Activated CD4-positive, alpha-beta T cell treated with anti-CD3 and anti-CD28 coated beads, Interleukin-2, amount 10 ng/mL, durations not matched to agents 24 days and 14 days (primary cell): ENCODE data around the gene CCDC6. TPM values are rescaled to one million over a fixed set of nuclear protein-coding genes. Genes with fewer than 3 reads are reported as not detected.
"Not testable (repeated sequence)": the region's sequence is repeated elsewhere in the genome, so short reads cannot be mapped to it uniquely, and the experiment has no call there.

Source experiments
- DNase-seq: peaks from one replicate; pipeline ENCODE4 v3.0.0; 2022
- H3K27ac Mint-ChIP-seq: one replicate; pipeline ENCODE4 v1.8.0; 2022; ENCODE audit warnings: mild to moderate bottlenecking, mixed read lengths
- H3K27me3 Mint-ChIP-seq: one replicate; pipeline ENCODE4 v1.8.0; 2022; ENCODE audit warnings: mixed read lengths
- H3K36me3 Mint-ChIP-seq: one replicate; pipeline ENCODE4 v1.8.0; 2022; ENCODE audit warnings: low read depth, mild to moderate bottlenecking, mixed read lengths
- H3K4me1 Mint-ChIP-seq: one replicate; pipeline ENCODE4 v1.8.0; 2021; ENCODE audit warnings: mixed read lengths
- H3K4me3 Mint-ChIP-seq: one replicate; pipeline ENCODE4 v1.8.0; 2022; ENCODE audit warnings: mild to moderate bottlenecking, moderate library complexity, mixed read lengths
- H3K9me3 Mint-ChIP-seq: one replicate; pipeline ENCODE4 v1.8.0; 2021; ENCODE audit warnings: mixed read lengths
- intact Hi-C: fragments of 100-400 bp; cut with micrococcal nuclease; formaldehyde crosslinking; loops from one replicate; pipeline ENCODE4 v1.15.1; 2023
- total RNA-seq: library from RNA; stranded (reverse); gene quantifications from 2 replicates; pipeline ENCODE4 v1.2.3, GENCODE V29; 2022

The CCDC6 gene
- total RNA-seq, 1 donor from 2014 or later: 85.1 TPM

DNA sequence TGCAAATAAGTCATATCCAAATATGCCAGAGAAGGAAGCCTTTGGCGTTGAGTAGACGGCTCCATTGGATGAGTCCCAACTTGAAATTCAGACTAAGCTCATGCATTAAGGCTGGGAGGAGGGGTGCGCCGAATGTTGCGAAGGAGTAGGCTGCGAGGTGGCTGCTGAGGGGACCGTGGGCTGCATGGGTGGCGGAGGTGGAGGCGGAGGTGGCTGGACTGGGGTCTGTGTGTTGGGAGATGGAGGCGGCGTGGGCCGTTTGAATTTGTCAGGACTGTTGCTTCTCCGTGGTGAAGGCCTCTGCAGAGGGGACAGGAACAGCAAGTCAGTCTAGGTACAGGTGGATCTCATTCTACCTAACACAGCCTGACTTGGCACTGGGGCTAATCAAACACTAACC, 113.5 kb downstream of the CCDC6 start:
- peaks cover 60% of the 10 kb centered on the region for H3K36me3 Mint-ChIP-seq
- H3K27ac Mint-ChIP-seq: no peak overlapping the region
- intact Hi-C loops: no loop called here
- no peaks in the 10 kb centered on the region for H3K9me3 Mint-ChIP-seq
- no peak overlapping the region for H3K4me3 Mint-ChIP-seq
- H3K4me1 Mint-ChIP-seq: no peaks in the 10 kb centered on the region
- H3K27me3 Mint-ChIP-seq: no peaks in the 10 kb centered on the region
- no peak for DNase-seq

DNA sequence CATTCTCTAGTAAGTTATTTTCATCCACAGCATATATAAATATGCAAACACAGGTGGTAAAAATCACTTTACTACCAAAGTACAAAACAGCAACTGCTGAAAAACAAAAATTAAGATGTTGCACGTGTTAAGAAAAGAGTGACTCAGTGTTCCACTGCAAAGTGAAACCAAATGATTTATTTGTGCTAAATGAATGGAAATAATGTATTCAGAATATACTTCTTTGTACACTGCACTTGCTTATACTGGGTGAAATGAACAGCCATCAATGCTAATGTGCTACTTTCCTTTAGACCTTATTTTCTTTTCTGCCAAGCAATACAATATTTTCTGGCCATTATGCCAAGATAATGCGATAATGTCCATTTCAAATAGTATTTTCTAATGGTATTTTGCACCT, 114.8 kb downstream of the CCDC6 start:
- no peak for DNase-seq
- peaks cover 54% of the 10 kb centered on the region for H3K36me3 Mint-ChIP-seq
- no peak overlapping the region for H3K27ac Mint-ChIP-seq
- intact Hi-C loops: no loop called here
- no peaks in the 10 kb centered on the region for H3K27me3 Mint-ChIP-seq
- H3K4me3 Mint-ChIP-seq: no peak overlapping the region
- H3K9me3 Mint-ChIP-seq: no peaks in the 10 kb centered on the region
- H3K4me1 Mint-ChIP-seq: no peaks in the 10 kb centered on the region

DNA sequence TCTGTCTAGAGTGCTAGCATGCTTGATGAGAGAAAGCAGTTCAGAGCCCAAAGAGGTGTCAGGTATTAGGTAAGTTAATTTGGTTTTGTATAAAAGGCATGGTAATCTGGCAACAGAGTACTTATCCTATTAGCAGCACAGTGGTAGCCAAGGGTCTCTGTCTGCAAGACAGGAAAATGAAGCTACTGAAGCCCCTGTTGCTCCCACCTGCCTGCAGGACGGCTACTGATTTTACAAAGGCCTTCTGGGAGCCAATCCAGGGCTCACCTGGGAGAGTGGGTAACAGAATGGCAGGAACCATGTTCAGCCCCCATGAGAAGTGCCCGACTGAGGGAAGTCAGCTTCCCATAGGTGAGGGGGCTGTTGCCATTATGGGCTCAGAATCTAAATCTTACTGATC, 116.3 kb downstream of the CCDC6 start:
- H3K4me3 Mint-ChIP-seq, H3K9me3 Mint-ChIP-seq, DNase-seq, H3K27ac Mint-ChIP-seq, H3K4me1 Mint-ChIP-seq, intact Hi-C loops, H3K27me3 Mint-ChIP-seq: not testable (repeated sequence)
- peaks cover 42% of the 10 kb centered on the region for H3K36me3 Mint-ChIP-seq

DNA sequence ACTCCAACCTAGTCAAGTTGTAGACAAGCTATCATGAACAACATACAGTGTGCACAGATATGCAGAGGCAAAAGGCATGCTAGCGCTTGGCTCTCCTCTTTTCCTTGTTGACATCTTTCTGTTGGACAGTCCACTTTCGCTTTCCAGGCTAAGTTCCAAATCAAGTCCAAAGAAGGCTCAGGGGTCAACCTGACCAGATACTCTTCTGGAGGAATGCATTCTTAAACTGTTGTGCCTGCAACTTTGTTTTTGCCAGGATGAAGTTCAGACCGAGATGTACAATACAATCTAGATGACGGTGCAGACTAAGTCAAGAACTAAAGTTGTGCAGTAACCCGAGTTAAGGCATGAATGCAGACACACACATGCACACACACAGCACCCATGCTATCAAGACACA, 117.4 kb downstream of the CCDC6 start:
- H3K27ac Mint-ChIP-seq, intact Hi-C loops, H3K9me3 Mint-ChIP-seq, H3K27me3 Mint-ChIP-seq, DNase-seq, H3K4me3 Mint-ChIP-seq, H3K4me1 Mint-ChIP-seq: not testable (repeated sequence)
- peaks cover 30% of the 10 kb centered on the region for H3K36me3 Mint-ChIP-seq

DNA sequence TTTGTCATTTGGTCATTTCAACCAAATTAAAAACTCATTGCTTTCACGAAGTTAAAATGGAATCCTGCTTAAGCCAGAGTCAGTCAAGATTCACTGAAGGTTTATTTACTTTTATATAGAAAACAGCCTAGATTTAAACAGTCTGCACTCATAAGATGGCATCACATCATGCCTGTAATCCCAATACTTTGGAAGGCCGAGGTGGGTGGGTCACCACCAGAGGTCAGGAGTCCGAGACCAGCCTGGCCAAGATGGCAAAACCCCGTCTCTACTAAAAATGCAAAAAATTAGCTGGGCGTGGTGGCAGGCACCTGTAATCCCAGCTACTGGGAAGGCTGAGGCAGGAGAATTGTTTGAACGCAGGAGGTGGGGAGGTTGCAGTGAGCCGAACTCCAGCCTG, 119.3 kb downstream of the CCDC6 start:
- H3K27ac Mint-ChIP-seq, H3K4me1 Mint-ChIP-seq, H3K27me3 Mint-ChIP-seq, H3K4me3 Mint-ChIP-seq, DNase-seq, H3K9me3 Mint-ChIP-seq, intact Hi-C loops: not testable (repeated sequence)
- peaks cover 14% of the 10 kb centered on the region for H3K36me3 Mint-ChIP-seq

DNA sequence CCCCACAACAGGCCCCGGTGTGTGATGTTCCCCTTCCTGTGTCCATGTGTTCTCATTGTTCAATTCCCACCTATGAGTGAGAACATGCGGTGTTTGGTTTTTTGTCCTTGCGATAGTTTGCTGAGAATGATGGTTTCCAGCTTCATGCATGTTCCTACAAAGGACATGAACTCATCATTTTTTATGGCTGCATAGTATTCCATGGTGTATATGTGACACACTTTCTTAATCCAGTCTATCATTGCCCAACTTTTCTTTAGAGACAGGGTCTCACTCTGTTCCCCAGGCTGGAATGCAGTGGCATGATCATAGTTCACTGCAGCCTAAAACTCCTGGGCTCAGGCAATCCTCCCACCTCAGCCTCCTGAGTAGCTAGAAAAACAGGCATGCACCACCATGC, 120.9 kb downstream of the CCDC6 start:
- DNase-seq, H3K4me3 Mint-ChIP-seq, H3K27me3 Mint-ChIP-seq, H3K27ac Mint-ChIP-seq, intact Hi-C loops, H3K36me3 Mint-ChIP-seq, H3K4me1 Mint-ChIP-seq, H3K9me3 Mint-ChIP-seq: not testable (repeated sequence)

DNA sequence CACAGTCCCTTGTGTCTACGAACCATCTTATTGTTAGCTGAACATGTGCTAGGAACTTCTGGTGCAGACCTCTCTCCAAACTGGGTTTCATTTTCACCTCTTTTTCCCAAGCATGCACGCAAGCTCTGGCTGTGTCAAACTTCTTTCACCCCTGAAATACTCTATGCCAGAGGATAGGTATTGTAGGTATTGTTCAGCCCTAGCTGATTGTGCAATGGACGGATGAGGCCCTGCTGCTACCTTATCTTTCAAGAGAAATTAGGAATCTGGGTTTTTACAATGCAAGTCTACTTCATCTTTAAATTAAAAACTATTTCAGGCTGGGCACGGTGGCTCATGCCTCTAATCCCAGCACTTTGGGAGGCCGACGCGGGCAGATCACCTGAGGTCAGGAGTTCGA, 124.8 kb downstream of the CCDC6 start:
- intact Hi-C loops: no loop called here
- Mint-ChIP-seq H3K27ac (no peak overlapping the region), H3K9me3 (no peaks in the 10 kb centered on the region), H3K36me3 (no peaks in the 10 kb centered on the region), H3K4me1 (no peaks in the 10 kb centered on the region), H3K4me3 (no peak overlapping the region), H3K27me3 (no peaks in the 10 kb centered on the region)
- no peak for DNase-seq

DNA sequence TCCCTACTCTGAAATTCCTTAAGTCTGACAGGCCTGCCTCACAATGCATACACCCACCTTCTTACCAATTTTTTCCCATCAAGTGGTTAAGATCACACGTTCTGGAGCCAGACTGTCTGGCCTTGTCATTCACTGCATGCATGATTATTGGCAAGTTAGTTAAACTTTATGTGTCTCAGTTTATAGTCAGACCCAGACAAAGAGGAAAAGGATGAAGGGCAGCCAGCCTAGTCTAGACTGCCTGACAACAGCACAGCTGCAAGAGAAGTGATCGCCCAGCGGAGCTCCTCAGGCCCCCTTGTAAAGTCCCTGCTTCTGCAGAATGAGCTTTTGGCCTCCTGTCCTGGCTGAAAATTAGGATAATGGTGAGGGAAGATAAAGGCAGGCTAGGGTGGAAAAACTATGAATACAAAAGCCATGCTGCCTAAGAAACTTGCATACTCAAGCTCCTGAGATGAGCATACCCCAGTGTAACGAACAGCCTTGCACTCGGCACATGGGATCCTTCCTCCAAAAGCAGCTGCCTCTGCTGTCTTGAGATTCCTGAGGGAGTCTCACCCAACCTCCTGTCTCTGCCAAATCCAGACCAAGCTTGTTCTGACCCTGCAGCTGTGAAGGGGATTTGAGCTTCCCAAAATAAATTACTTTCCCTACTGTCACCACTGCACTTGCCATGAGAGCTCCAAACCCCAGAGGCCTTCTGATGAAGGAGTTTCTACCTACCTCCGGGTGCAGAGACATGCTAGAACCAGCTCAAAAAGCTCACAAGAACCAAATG, 126.4 kb downstream of the CCDC6 start:
- no peak for DNase-seq
- Mint-ChIP-seq H3K36me3 (no peaks in the 10 kb centered on the region), H3K27me3 (no peaks in the 10 kb centered on the region), H3K9me3 (no peaks in the 10 kb centered on the region), H3K4me3 (no peak overlapping the region), H3K27ac (no peak overlapping the region), H3K4me1 (no peaks in the 10 kb centered on the region)
- intact Hi-C loops: no loop called here

DNA sequence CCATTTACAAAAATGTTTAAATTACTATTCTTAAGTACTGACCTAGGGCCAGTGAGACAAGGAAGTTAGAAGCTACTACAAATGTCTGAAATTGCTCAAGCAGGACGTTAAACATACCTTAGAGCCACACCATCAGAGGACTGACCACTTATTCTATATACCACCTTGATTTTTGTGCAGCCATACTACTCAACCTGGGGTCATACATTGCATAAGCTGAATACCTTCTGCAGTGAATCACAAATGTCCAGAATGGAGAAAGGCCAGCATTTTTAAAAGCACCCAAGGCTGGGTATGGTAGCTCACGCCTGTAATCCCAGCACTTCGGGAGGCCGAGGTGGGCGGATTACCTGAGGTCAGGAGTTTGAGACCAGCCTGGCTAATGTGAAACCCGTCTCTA, 131.9 kb downstream of the CCDC6 start:
- intact Hi-C loops: no loop called here
- H3K4me3 Mint-ChIP-seq: no peak overlapping the region
- DNase-seq: no peak
- no peak overlapping the region for H3K27ac Mint-ChIP-seq
- H3K36me3 Mint-ChIP-seq: no peaks in the 10 kb centered on the region
- no peaks in the 10 kb centered on the region for H3K9me3 Mint-ChIP-seq
- no peaks in the 10 kb centered on the region for H3K4me1 Mint-ChIP-seq
- peaks cover 2% of the 10 kb centered on the region for H3K27me3 Mint-ChIP-seq

DNA sequence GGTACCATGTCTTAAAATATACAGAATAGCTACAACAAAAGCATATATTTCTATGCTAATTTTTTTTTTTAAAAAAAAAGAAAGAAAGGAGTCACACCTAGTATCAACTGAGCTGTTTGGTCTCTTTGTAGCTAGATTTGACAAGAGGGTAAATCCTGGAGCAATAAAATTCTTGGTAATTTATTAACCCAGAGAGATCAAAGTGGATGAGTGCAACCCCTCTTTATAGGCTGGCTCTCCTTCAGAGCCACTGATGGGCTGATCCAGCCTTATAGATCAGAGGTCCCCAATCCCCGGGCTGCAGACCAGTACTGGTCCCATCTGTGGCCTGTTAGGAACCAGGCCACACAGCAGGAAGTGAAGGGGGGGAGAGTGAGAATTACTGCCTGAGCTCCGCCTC, 133.3 kb downstream of the CCDC6 start:
- intact Hi-C loops: no loop called here
- H3K4me1 Mint-ChIP-seq: no peaks in the 10 kb centered on the region
- no peak overlapping the region for H3K27ac Mint-ChIP-seq
- no peaks in the 10 kb centered on the region for H3K36me3 Mint-ChIP-seq
- no peak overlapping the region for H3K4me3 Mint-ChIP-seq
- DNase-seq: no peak
- H3K9me3 Mint-ChIP-seq: no peaks in the 10 kb centered on the region
- peaks cover 2% of the 10 kb centered on the region for H3K27me3 Mint-ChIP-seq

DNA sequence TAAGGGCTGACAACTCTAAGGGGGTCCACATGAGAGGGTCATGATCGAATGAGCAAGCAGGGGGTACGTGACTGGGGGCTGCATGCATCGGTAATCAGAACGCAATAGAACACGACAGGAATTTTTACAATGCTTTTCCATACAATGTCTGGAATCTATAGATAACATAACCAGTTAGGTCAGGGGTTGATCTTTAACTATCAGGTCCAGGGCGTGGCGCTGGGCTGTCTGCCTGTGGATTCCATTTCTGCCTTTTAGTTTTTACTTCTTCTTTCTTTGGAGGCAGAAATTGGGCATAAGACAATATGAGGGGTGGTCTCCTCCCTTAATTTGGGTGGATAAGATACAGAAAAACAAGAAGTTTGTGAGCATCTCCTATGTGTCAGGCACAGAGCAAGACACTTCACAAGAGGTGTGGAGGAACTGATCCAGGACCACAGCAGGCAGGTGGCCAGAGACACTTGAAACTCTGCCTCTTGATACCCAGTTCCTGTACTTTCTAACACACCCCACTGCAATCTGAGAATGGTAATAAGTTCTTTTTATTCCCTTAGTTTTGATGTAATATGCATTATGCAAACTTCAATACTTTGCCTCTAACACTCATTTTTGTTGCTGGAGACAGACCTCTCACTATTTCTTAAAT, 135.1 kb downstream of the CCDC6 start:
- intact Hi-C loops: no loop called here
- H3K27me3 Mint-ChIP-seq: peaks cover 2% of the 10 kb centered on the region
- no peak for DNase-seq

DNA sequence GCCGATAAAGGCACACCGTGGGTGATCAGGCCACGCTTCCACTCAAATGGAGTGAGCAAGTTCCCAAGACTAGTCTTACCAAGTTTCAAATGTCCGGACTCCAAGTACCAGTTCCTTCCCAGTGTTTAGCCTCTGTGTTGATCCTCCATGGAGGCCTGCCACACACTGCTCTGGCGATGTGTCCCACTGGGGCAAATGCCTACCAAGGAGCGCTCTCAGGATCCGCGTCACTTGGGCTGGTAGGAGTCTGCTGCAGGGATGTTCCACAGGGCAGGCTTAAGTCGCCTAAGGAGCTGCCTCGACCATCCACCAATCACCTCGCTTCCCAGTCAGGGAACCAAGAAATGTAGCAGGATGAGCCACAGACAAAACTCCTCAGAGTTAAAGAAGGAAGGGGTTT, 135.7 kb downstream of the CCDC6 start:
- Mint-ChIP-seq H3K4me3 (no peak overlapping the region), H3K27ac (no peak overlapping the region), H3K9me3 (no peaks in the 10 kb centered on the region), H3K36me3 (no peaks in the 10 kb centered on the region), H3K4me1 (no peaks in the 10 kb centered on the region), H3K27me3 (peaks cover 2% of the 10 kb centered on the region)
- intact Hi-C loops: no loop called here
- no peak for DNase-seq

More for the DNA sequence above, 135.1 kb downstream of the CCDC6 start:
- no peaks in the 10 kb centered on the region for H3K9me3 Mint-ChIP-seq
- no peaks in the 10 kb centered on the region for H3K36me3 Mint-ChIP-seq
- H3K4me1 Mint-ChIP-seq: no peaks in the 10 kb centered on the region
- H3K4me3 Mint-ChIP-seq: no peak overlapping the region
- H3K27ac Mint-ChIP-seq: no peak overlapping the region

DNA sequence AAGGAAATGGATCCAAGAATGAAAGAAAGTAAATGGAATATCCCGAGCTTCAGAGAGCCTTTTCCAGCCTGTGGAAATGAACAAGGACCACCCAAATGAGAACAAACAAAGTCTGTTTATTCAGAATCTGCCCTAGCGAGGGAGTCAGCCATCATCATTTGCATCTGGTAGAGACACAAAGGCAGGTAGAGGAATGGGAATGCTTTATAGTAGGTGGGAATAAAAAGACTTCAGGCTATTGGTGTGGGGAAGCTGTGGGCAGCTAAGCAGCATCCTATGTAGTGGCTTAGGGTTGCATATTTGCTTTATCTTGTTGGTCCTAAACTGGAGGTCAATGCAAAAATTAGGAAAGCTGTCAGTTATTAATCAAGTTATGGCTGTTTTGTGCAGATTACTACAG, 143.9 kb downstream of the CCDC6 start:
- Mint-ChIP-seq H3K36me3 (no peaks in the 10 kb centered on the region), H3K27me3 (no peaks in the 10 kb centered on the region), H3K4me1 (no peaks in the 10 kb centered on the region), H3K27ac (no peak overlapping the region), H3K4me3 (no peak overlapping the region), H3K9me3 (peaks cover 3% of the 10 kb centered on the region)
- no peak for DNase-seq
- intact Hi-C loops: no loop called here

DNA sequence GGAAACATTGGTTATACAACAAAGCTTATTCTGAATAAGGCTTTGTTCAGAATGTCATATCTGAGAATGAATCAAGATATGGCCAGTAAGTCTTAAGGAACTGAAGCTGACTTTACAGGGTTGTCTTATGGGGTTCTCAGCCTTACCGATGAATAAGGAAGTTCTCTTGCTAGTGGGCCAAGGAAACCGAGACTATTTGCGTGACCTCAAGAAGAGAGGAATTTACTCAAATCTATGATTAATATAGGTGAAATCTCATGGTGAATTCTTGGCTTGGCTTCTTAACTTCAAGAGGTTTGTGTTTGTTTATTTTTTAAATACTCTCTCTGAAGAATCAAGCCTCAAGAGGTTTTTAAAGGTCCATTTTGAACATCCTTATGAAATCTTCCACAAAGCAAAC, 148.4 kb downstream of the CCDC6 start:
- DNase-seq: no peak
- Mint-ChIP-seq H3K27me3 (peaks cover 5% of the 10 kb centered on the region), H3K4me3 (no peak overlapping the region), H3K27ac (no peak overlapping the region), H3K9me3 (peaks cover 3% of the 10 kb centered on the region), H3K4me1 (no peaks in the 10 kb centered on the region), H3K36me3 (no peaks in the 10 kb centered on the region)
- intact Hi-C loops: no loop called here

DNA sequence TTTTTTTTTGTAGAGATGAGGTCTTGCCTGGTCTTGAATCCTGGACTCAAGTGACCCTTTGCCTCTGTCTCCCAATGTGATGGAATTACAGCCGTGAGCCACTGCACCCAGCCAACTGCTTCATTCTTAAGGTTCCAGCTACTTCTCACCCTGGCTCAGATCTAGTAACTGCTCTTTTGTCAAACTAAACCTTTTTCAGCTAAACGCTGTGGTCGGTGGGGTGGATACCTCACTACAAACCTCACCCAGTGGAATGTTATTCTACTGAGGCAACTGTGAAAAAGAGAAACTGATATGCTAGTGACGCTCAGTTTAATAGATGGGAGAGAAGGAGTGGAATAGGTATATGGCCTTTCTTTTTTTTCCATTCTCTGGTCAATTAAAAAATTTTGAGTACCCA, 151.4 kb downstream of the CCDC6 start:
- H3K27ac Mint-ChIP-seq: no peak overlapping the region
- no peaks in the 10 kb centered on the region for H3K4me1 Mint-ChIP-seq
- H3K4me3 Mint-ChIP-seq: no peak overlapping the region
- intact Hi-C loops: no loop called here
- H3K27me3 Mint-ChIP-seq: peaks cover 10% of the 10 kb centered on the region
- H3K9me3 Mint-ChIP-seq: no peaks in the 10 kb centered on the region
- DNase-seq: no peak
- H3K36me3 Mint-ChIP-seq: no peaks in the 10 kb centered on the region
